HepG2 (cell line): Measurements from ENCODE around the gene KCNAB1. TPM values are rescaled to one million over a fixed set of nuclear protein-coding genes. Genes with fewer than 3 reads are reported as not detected.

Experiments
- ATAC-seq: fragments of 200-7000 bp; cut with Tn5 transposase; 3 replicates; pipeline ENCODE4 v1.9.1; 2020; ENCODE audit warnings: mild to moderate bottlenecking, moderate library complexity
- BruUV-seq: library from RNA; stranded (reverse); fragments of 400-500 nt; replicated peaks from 2 replicates; lab custom pipeline; 2021; lab: Mats Ljungman, UMichigan
- CTCF ChIA-PET: fragments of 300-600 bp; formaldehyde crosslinking; extraction: SDS; loops from one replicate; lab custom pipeline; 2021; ENCODE audit warnings: low total read pairs, inconsistent platforms, low intra/inter-chr PET ratio; lab: Yijun Ruan, JAX
- POLR2A ChIA-PET: fragments of 350-600 bp; sonication (Branson Sonifier 250); formaldehyde crosslinking; loops from one replicate; lab custom pipeline; 2020; ENCODE audit warnings: antibody characterized with exemption, inconsistent platforms; lab: Yijun Ruan, JAX
- DNase-seq: peaks from one replicate; pipeline ENCODE4 v3.0.0-alpha.2; 2015; ENCODE audit warnings: low spot score
- FAIRE-seq: peaks from 3 replicates; lab custom pipeline; 2011; peaks lifted over from hg19 to GRCh38; lab: Jason Lieb, UNC
- H2AFZ ChIP-seq: one replicate; pipeline ENCODE4 v1.6.1; 2011; ENCODE audit warnings: low read length, inconsistent platforms
- H3K27ac ChIP-seq: fragments of 300-600 bp; 3 replicates; pipeline ENCODE4 v1.8.0; 2011; ENCODE audit warnings: mixed run types, mild to moderate bottlenecking, mixed read lengths, low read length, inconsistent platforms; ENCODE audit not compliant: insufficient read depth; ENCODE audit errors: extremely low read length
- H3K27me3 ChIP-seq, 2 experiments: fragments of 200-600 bp in 1 of 2; 2 replicates in 1 of 2; 3 replicates in 1 of 2; pipeline versions ENCODE4 v1.6.0 to v1.8.0; 2011; ENCODE audit warnings: low read length in 2 of 2, mild to moderate bottlenecking in 2 of 2, moderate library complexity in 2 of 2, inconsistent platforms in 1 of 2; ENCODE audit not compliant: insufficient read depth in 2 of 2, control insufficient read depth in 1 of 2
- H3K36me3 ChIP-seq, 2 experiments: fragments of 200-600 bp in 1 of 2; replicated peaks in 1 of 2; 2 replicates in 1 of 2; 3 replicates in 1 of 2; pipeline versions ENCODE4 v1.5.1 to v1.8.0; 2011; ENCODE audit warnings: low read length in 2 of 2, inconsistent platforms in 1 of 2; ENCODE audit not compliant: insufficient read depth in 2 of 2, control insufficient read depth in 1 of 2
- H3K4me1 ChIP-seq: 2 replicates; pipeline ENCODE4 v1.5.1; 2012; ENCODE audit warnings: low read length, inconsistent platforms; ENCODE audit not compliant: insufficient read depth
- H3K4me2 ChIP-seq: 2 replicates; pipeline ENCODE4 v1.6.0; 2011; ENCODE audit warnings: low read depth, low read length, inconsistent platforms
- H3K4me3 ChIP-seq, 3 experiments: fragments of 200-600 bp in 1 of 3; sonication (generic), shearing (Covaris generic) in 1 of 3; replicated peaks in 1 of 3; 2 replicates each; pipeline ENCODE4 v1.5.1; 2011 to 2016; ENCODE audit warnings: low read length in 3 of 3, inconsistent platforms in 2 of 3, low read depth in 2 of 3, mild to moderate bottlenecking in 2 of 3, control low read depth in 1 of 3, mixed read lengths in 1 of 3; ENCODE audit not compliant: insufficient read depth in 1 of 3
- H3K79me2 ChIP-seq: one replicate; pipeline ENCODE4 v1.6.1; 2011; ENCODE audit warnings: low read length, inconsistent platforms; ENCODE audit not compliant: insufficient read depth
- H3K9ac ChIP-seq: 2 replicates; pipeline ENCODE4 v1.6.0; 2011; ENCODE audit warnings: mild to moderate bottlenecking, low read depth, low read length, inconsistent platforms; ENCODE audit not compliant: insufficient read depth
- H3K9me3 ChIP-seq: 2 replicates; pipeline ENCODE4 v1.5.1; 2012; ENCODE audit warnings: mild to moderate bottlenecking, low read length
- H4K20me1 ChIP-seq: 2 replicates; pipeline ENCODE4 v1.6.0; 2011; ENCODE audit warnings: inconsistent platforms, mild to moderate bottlenecking, low read length, moderate library complexity; ENCODE audit not compliant: insufficient read depth
- ETV6 ChIP-seq: sonication (generic); formaldehyde crosslinking; conservative IDR thresholded peaks from 2 replicates; pipeline ENCODE4 v1.4.0; 2020; ENCODE audit warnings: missing genetic modification reagents
- MYC ChIP-seq: sonication (generic); formaldehyde crosslinking; IDR thresholded peaks from 2 replicates; pipeline ENCODE4 v1.9.0; 2021; ENCODE audit warnings: missing genetic modification reagents, borderline replicate concordance
- ZFP82 ChIP-seq: sonication (generic); formaldehyde crosslinking; IDR thresholded peaks from 2 replicates; pipeline ENCODE4 v1.5.1; 2020; ENCODE audit warnings: mild to moderate bottlenecking, missing genetic modification reagents, borderline replicate concordance
- ZNF746 ChIP-seq: sonication (generic); formaldehyde crosslinking; IDR thresholded peaks from 2 replicates; pipeline ENCODE4 v1.8.0; 2022; ENCODE audit warnings: mild to moderate bottlenecking, missing genetic modification reagents
- WGBS: methylation state at CpG from one replicate; pipeline ENCODE4 v1.1.6; 2017; ENCODE audit warnings: low lambda C conversion rate; 5-methylcytosine and 5-hydroxymethylcytosine counted together
- in situ Hi-C: cut with HindIII; loops from 2 replicates; pipeline ENCODE4 v1.10.0; 2017; ENCODE audit warnings: low pct_unique_long_range_greater_than_20kb; ENCODE audit not compliant: extremely low pct_ligation_motif_present
- intact Hi-C: fragments of 100-400 bp; cut with micrococcal nuclease; formaldehyde crosslinking; loops from one replicate; pipeline ENCODE4 v1.10.0; 2022; ENCODE audit not compliant: unreplicated experiment
- polyA plus RNA-seq, 8 experiments: library from polyadenylated mRNA; depleted of rRNA in 3 of 8; stranded (reverse) in 7 of 8; unstranded in 1 of 8; fragments of >200 nt; fragmentation: Illumina TruSeq in 4 of 8; extraction: Trizol in 4 of 8; gene quantifications; 2 replicates each; pipeline versions ENCODE4 v1.2.1 to v1.2.3, GENCODE V29; 2011 to 2016; ENCODE audit warnings: low read depth in 4 of 8, missing spikeins in 1 of 8, mixed read lengths in 1 of 8; ENCODE audit not compliant: insufficient read depth in 1 of 8
- total RNA-seq, 5 experiments: library from RNA; depleted of rRNA; stranded (reverse); fragments of >200 nt; fragmentation: Illumina TruSeq; extraction: Trizol; gene quantifications; 2 replicates each; pipeline ENCODE4 v1.2.3, GENCODE V29; 2016; ENCODE audit warnings: low read depth in 1 of 5
- TF ChIP-seq, protein P1 (sequence below): sonication (generic); formaldehyde crosslinking; IDR thresholded peaks from 2 replicates; pipeline ENCODE4 v1.4.0; 2020; ENCODE audit warnings: mild to moderate bottlenecking, missing genetic modification reagents
- TF ChIP-seq, protein P2 (sequence below): sonication (generic); formaldehyde crosslinking; IDR thresholded peaks from 2 replicates; pipeline ENCODE4 v1.8.0; 2022; ENCODE audit warnings: low read depth, missing genetic modification reagents
- TF ChIP-seq, protein P3 (sequence below): sonication (generic); formaldehyde crosslinking; IDR thresholded peaks from 2 replicates; pipeline ENCODE4 v1.5.0; 2020; ENCODE audit warnings: missing genetic modification reagents, mild to moderate bottlenecking, borderline replicate concordance
- TF ChIP-seq, protein P4 (sequence below): sonication (generic); formaldehyde crosslinking; IDR thresholded peaks from 2 replicates; pipeline ENCODE4 v1.4.0; 2020; ENCODE audit warnings: missing genetic modification reagents

Gene KCNAB1
- total and polyA plus RNA-seq, 2 of the 13 experiments (the other 11 are each of a cell fraction or from before 2014, with no cell fraction given): not detected

DNA sequence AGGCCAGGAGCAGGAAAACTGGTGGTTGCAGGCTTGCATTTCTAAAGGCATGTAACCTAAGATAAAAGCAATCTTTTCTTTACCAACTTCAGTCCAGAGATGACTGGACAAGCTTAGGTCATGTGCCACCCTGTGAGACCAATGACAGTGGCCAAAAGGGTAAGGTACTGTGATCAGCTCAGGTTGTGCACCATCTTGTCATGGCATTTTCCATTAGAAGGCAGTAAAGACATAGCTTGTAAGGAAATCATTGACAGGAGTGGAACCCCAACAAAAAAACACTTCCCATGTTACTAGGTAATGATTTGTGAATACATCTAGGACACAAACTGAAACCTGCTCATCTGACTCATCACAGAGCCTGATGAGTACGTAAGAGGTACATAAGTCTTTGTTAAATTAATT lies 399.4 kb downstream of the KCNAB1 start:
- Histone ChIP-seq H3K36me3 (no peaks in the 10 kb centered on the region), H3K79me2 (no peaks in the 10 kb centered on the region), H2AFZ (no peak overlapping the region), H3K27ac (no peak overlapping the region), H3K9me3 (no peaks in the 10 kb centered on the region), H3K4me3 (no peak overlapping the region), H4K20me1 (no peaks in the 10 kb centered on the region), H3K27me3 (no peaks in the 10 kb centered on the region), H3K4me2 (no peak overlapping the region), H3K9ac (no peak overlapping the region), H3K4me1 (peaks cover 14% of the 10 kb centered on the region)
- FAIRE-seq (no peak), DNase-seq (no peak), ATAC-seq (peak; percentile 25; the same call in 1 of the 3 replicates)
- in situ Hi-C loops: loop anchor here (25.0 kb wide), 1 partner anchor 357 kb away; no protein-coding TSS in a partner anchor
- 73% methylated on average over 1 of the region's 1 CpG for WGBS
- ChIA-PET CTCF (no interaction called here), POLR2A (no interaction called here)
- no TSS peak for BruUV-seq
- intact Hi-C loops: loop anchor here (2.0 kb wide), 1 partner anchor 15 kb away; no protein-coding TSS in a partner anchor
- TF ChIP-seq, protein P1, sequence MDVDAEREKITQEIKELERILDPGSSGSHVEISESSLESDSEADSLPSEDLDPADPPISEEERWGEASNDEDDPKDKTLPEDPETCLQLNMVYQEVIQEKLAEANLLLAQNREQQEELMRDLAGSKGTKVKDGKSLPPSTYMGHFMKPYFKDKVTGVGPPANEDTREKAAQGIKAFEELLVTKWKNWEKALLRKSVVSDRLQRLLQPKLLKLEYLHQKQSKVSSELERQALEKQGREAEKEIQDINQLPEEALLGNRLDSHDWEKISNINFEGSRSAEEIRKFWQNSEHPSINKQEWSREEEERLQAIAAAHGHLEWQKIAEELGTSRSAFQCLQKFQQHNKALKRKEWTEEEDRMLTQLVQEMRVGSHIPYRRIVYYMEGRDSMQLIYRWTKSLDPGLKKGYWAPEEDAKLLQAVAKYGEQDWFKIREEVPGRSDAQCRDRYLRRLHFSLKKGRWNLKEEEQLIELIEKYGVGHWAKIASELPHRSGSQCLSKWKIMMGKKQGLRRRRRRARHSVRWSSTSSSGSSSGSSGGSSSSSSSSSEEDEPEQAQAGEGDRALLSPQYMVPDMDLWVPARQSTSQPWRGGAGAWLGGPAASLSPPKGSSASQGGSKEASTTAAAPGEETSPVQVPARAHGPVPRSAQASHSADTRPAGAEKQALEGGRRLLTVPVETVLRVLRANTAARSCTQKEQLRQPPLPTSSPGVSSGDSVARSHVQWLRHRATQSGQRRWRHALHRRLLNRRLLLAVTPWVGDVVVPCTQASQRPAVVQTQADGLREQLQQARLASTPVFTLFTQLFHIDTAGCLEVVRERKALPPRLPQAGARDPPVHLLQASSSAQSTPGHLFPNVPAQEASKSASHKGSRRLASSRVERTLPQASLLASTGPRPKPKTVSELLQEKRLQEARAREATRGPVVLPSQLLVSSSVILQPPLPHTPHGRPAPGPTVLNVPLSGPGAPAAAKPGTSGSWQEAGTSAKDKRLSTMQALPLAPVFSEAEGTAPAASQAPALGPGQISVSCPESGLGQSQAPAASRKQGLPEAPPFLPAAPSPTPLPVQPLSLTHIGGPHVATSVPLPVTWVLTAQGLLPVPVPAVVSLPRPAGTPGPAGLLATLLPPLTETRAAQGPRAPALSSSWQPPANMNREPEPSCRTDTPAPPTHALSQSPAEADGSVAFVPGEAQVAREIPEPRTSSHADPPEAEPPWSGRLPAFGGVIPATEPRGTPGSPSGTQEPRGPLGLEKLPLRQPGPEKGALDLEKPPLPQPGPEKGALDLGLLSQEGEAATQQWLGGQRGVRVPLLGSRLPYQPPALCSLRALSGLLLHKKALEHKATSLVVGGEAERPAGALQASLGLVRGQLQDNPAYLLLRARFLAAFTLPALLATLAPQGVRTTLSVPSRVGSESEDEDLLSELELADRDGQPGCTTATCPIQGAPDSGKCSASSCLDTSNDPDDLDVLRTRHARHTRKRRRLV (CRISPR knock-in tag): no peak
- no peak for TF ChIP-seq ZNF746 (CRISPR knock-in tag)
- TF ChIP-seq ETV6: no peak
- TF ChIP-seq, protein P2, sequence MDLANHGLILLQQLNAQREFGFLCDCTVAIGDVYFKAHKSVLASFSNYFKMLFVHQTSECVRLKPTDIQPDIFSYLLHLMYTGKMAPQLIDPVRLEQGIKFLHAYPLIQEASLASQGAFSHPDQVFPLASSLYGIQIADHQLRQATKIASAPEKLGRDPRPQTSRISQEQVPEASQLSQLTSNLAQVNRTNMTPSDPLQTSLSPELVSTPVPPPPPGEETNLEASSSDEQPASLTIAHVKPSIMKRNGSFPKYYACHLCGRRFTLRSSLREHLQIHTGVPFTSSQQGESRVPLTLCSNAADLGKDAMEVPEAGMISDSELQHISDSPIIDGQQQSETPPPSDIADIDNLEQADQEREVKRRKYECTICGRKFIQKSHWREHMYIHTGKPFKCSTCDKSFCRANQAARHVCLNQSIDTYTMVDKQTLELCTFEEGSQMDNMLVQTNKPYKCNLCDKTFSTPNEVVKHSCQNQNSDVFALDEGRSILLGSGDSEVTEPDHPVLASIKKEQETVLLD (CRISPR knock-in tag): no peak
- TF ChIP-seq ZFP82 (CRISPR knock-in tag): no peak
- TF ChIP-seq, protein P3, sequence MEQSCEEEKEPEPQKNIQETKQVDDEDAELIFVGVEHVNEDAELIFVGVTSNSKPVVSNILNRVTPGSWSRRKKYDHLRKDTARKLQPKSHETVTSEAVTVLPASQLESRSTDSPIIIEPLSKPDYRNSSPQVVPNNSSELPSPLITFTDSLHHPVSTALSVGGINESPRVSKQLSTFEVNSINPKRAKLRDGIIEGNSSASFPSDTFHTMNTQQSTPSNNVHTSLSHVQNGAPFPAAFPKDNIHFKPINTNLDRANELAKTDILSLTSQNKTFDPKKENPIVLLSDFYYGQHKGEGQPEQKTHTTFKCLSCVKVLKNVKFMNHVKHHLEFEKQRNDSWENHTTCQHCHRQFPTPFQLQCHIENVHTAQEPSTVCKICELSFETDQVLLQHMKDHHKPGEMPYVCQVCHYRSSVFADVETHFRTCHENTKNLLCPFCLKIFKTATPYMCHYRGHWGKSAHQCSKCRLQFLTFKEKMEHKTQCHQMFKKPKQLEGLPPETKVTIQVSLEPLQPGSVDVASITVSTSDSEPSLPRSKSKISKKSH: no peak
- TF ChIP-seq, protein P4, sequence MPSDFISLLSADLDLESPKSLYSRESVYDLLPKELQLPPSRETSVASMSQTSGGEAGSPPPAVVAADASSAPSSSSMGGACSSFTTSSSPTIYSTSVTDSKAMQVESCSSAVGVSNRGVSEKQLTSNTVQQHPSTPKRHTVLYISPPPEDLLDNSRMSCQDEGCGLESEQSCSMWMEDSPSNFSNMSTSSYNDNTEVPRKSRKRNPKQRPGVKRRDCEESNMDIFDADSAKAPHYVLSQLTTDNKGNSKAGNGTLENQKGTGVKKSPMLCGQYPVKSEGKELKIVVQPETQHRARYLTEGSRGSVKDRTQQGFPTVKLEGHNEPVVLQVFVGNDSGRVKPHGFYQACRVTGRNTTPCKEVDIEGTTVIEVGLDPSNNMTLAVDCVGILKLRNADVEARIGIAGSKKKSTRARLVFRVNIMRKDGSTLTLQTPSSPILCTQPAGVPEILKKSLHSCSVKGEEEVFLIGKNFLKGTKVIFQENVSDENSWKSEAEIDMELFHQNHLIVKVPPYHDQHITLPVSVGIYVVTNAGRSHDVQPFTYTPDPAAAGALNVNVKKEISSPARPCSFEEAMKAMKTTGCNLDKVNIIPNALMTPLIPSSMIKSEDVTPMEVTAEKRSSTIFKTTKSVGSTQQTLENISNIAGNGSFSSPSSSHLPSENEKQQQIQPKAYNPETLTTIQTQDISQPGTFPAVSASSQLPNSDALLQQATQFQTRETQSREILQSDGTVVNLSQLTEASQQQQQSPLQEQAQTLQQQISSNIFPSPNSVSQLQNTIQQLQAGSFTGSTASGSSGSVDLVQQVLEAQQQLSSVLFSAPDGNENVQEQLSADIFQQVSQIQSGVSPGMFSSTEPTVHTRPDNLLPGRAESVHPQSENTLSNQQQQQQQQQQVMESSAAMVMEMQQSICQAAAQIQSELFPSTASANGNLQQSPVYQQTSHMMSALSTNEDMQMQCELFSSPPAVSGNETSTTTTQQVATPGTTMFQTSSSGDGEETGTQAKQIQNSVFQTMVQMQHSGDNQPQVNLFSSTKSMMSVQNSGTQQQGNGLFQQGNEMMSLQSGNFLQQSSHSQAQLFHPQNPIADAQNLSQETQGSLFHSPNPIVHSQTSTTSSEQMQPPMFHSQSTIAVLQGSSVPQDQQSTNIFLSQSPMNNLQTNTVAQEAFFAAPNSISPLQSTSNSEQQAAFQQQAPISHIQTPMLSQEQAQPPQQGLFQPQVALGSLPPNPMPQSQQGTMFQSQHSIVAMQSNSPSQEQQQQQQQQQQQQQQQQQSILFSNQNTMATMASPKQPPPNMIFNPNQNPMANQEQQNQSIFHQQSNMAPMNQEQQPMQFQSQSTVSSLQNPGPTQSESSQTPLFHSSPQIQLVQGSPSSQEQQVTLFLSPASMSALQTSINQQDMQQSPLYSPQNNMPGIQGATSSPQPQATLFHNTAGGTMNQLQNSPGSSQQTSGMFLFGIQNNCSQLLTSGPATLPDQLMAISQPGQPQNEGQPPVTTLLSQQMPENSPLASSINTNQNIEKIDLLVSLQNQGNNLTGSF (CRISPR knock-in tag): no peak
- no peak for TF ChIP-seq MYC (CRISPR knock-in tag)
